GM18526 (cell line): ENCODE results near the gene NKAIN2.

Experiments
- POLR2A ChIP-seq: IDR thresholded peaks from 3 replicates; pipeline ENCODE4 v1.6.1; 2011; ENCODE audit not compliant: insufficient read length; ENCODE audit errors: extremely low read depth

NKAIN2 gene

DNA sequence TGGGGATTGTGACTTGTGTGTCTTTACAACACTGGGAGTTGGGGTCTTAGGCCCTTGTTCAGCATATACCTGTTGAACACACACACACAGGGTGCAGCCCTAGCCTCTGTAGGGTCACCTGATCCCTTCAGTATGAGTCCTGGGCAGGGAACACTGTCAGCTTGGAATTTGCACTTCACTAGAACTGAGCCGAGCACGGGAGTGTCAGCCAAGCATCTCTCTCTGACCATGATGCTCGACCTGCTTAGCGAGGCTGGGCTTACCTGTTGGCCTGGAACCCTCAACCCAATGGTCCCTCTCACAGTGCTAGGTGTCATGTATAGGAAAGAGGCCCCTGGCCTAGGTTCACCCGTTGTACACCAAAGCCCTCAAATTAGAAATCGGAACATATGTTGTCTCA lies 96.1 kb downstream of the NKAIN2 start:
- no peak for TF ChIP-seq POLR2A

DNA sequence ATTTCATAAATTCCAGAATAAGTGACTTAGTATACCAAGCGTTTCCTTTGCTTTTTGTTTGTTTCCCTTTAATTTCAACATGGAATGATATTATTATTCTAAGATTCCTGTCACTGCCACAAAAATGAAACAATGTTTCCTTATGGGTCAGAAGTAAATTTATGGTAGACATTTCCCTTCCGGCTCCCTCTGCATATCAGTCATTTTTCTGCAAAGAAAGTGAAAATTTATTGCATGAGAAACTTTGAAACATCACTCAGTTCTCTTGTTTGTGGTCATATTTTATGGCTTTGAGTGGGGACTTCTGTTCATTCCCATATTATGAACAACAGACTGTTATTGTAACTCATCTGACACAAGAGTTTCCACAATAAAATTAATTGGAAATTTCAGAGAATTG lies 97.8 kb downstream of the NKAIN2 start:
- no peak for TF ChIP-seq POLR2A

DNA sequence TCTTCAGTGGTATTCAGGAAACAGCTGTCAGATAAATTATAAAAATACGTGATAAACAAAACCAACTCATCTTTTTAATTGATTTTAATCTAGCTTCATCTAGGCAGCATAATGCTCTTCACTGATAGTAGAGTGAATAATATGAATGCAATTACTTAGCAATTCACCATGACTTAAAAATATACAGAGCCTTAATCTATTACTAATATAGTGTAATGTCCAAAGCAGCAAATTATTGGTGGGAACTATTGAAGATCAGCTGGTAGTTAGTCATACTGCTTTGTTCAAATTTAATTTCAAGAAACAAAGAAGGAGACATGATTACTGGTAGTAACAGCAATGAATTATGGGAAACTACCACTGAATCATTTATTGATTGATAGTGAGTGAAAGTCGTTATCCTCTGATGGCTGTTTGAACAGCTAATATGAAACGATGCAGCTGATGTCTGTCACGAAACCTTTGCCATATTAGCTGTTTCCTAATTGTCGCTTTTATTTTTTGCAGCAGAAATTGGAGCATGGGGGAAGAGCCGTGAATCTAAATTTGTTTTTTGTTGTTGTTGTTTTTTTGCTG lies 99.2 kb downstream of the NKAIN2 start:
- TF ChIP-seq POLR2A, result no peak

DNA sequence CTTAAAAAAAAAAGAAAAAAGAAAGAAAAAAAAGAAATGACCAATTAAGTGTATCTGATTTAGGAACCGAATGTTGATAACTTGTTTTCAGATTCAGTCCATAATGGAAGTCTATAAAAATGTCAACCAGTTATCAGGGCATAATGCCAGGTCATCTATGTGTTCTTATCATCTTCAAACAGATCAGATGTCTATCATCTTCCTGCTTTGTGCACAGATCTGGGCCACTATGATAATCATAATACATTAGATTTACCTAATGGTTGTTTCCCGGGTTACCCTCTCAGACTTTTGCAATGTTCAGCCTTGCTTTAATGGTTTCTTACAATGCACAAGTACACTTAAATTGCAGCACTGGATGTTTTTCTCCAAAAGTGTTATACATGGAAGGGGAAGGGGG lies 100.6 kb downstream of the NKAIN2 start:
- no peak for TF ChIP-seq POLR2A

DNA sequence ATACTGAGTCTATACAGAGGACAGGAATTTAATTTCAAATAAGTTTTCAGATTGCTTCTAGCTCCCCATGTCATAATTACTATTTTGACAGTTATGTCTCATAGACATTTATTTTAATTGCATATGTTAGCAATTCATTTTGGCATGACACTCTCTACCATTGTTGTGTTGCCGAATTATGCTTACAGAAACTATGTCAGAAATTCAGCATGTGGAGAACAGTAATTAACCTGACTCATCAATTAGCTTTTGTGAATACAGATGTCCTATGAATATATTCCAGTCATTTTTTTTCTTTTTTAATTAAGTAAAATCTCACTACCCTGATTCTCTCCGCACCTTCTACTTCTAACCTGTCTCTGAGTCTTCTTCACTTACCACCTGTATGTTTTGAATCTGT lies 105.1 kb downstream of the NKAIN2 start:
- no peak for TF ChIP-seq POLR2A

DNA sequence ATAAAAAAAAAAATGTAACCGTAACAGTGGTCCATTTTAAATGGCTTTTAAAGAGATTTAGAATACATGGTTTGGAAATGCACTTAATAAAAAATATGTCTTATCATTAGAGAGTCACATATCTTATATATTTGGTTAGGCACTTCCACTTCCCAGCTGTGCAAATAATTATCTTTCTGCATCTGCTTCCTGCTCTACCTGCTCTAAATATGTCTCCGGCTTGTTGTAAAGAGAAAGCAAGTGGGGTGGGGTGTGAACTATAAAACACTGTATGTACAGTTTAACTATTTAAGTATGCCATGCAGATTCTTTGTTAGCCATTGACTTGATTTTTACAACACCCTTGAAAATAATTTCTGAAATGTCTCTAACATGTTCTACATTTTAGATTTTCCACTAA lies 106.3 kb downstream of the NKAIN2 start:
- no peak for TF ChIP-seq POLR2A

DNA sequence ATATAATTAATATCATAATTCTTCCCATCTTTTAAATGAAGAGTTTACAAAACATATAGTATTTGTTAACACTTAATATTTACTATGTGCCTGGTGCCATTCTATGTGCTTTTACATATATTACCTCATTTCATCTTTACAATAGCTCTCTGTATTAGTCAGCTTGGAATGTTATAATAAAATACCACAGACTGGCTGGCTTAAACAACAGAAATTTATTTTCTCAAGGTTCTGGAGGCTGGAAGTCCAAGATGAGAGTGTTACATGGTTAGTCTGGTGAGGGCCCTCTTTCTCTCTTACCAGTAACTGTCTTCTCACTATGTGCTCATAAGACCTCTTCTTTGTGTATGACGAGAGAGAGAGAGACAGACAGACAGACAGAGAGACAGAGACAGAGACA lies 110.2 kb downstream of the NKAIN2 start:
- TF ChIP-seq POLR2A, result no peak

DNA sequence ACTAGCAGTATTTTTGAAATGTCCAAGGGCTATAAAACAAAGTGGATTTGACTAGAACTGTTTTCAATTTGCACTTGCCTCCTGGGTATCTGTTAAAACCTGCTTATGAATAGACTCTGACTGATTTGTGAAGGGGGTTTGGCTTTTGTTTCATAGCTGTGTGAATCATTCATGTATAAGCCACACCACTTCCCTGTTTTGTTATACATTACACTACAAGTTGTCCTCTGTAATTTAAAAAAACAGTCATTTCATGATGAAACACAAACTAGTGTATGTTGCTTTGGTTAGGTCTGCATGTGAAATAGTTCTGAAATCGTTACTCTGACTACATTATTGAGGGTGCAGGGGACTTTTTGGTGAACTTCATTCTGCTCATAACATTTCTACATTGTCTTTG lies 121.7 kb downstream of the NKAIN2 start:
- TF ChIP-seq POLR2A, result no peak

DNA sequence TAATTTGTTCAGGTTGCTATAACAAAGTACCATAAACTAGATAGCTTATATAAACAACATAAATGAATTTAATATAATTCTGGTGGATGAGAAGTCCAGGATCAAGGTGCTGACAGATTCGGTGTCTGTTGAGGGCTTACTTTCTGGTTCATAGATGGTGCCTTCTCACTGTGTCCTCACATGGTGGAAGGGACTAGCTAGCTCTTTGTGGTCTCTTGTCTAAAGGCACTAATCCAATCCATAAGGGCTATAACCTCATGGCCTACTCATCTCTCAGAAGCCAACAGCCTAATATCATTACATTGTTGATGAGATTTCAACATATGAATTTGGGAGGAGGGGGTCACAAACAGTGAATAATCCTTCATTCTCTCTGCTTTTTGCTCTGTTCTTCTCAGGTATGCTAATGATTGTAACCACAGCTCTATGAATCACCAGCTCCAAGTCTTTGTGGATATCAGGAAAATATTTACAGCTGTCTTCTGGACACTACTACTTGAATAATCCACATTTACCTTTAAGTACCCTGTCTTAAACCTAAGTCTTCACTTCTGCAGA lies 122.3 kb downstream of the NKAIN2 start:
- TF ChIP-seq POLR2A, result no peak

DNA sequence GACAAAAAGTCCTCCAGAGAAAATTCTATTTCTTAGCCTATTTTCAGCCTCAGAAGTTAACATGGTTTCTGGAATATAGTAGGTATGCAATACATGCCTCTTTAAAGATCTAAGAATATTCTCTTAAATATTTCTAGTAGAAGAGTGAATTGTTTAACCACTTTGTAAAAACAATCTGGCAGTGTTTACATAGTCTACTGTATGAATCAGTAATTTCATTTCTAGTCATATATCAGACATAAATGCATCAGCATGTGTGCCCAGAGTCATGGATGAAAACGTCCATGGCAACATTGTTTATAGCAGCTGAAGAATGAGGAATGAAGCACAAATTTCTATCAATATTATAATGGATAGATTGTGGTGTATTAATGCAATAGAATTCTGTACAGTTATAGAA lies 124.9 kb downstream of the NKAIN2 start:
- TF ChIP-seq POLR2A, result no peak

DNA sequence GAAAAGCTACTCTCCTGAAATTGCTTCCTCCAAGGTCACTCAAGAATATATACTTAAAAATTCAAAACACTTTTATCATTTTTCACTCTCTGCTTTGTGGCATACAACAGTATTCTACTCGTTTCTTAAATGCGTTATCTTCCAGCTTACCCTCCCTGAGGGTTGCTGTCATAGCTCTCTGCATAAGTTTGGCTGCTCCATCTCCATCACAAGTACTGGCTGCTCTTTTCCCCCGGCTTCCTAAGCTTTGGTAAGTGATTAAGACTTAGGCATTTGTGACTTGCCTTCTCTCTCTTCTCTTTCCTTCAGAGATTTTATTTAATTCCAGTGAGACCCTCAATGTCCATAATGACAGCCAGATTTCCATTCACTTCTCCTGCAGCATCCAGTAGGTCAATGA lies 128.3 kb downstream of the NKAIN2 start:
- no peak for TF ChIP-seq POLR2A

DNA sequence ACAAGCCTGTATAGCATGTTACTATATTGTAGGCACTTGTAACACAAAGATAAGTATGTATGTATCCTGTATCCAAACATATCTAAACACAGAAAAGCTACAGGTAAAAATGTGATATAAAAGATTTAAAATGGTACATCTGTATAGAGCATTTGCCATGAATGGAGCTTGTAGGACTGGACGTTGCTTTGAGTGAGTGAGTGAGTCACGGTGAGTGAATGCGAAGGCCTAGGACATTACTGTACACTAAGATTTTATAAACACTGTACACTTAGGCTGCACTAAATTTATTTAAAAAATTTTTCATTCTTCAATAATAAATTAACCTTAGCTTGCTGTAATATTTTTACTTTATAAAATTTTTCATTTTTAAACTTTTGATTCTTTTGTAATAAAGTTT lies 136.9 kb downstream of the NKAIN2 start:
- no peak for TF ChIP-seq POLR2A

DNA sequence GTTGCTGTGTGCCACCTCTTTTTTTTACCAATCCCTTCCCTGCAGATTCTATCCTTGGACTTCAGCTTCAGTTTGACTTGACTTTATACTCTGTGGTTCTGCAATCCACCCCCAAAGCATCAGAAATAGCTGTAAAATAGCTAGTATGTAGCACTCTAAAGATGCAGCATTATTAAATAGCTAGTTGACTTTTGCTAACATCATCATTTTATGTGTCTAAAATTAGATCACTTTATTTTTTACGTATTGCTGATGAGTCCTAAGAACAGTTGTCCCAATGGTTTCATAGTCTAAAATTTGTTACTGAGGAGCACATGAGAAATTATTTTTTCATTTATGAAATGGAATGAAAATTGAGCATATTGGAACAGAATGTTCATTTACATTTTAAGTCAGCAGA lies 138.2 kb downstream of the NKAIN2 start:
- no peak for TF ChIP-seq POLR2A

DNA sequence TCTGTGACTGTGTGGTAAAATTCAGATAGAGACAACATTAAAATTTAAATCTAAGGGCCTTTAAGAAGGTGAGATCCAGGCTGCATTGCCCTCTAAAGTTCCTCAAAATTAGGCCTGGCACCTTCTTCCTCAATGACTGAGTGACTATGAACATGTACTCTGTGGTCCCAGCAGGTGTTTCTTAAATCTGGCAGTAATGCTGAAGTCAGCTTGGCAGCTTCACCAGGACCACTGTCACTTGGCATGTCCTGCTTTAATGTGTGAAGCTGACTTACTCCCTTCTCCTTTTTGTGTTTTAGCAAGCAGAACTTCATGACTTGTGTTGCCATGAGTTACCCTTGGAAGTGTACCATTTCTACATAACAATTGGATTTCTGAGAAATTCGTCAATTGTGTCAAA lies 141.7 kb downstream of the NKAIN2 start:
- no peak for TF ChIP-seq POLR2A

DNA sequence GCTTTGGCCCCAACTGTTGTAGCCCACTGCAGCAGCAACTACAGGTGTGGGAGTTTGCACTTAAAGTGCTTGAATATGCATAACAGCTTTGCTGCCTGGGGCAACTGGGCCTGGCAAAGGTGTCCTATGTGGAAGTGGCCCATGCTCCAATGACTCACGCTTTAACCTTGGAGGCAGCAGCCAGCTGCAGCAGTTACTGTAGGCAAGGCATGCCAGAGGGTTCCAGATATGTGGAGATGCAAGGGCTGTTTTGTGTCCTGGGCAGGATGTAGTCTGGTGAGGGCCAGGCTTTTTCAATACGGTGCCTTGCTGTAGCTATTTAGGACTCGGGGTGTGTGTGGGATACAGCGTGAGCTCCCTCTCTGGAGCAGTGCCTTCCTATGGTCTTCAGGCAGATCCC lies 150.3 kb downstream of the NKAIN2 start:
- no peak for TF ChIP-seq POLR2A

DNA sequence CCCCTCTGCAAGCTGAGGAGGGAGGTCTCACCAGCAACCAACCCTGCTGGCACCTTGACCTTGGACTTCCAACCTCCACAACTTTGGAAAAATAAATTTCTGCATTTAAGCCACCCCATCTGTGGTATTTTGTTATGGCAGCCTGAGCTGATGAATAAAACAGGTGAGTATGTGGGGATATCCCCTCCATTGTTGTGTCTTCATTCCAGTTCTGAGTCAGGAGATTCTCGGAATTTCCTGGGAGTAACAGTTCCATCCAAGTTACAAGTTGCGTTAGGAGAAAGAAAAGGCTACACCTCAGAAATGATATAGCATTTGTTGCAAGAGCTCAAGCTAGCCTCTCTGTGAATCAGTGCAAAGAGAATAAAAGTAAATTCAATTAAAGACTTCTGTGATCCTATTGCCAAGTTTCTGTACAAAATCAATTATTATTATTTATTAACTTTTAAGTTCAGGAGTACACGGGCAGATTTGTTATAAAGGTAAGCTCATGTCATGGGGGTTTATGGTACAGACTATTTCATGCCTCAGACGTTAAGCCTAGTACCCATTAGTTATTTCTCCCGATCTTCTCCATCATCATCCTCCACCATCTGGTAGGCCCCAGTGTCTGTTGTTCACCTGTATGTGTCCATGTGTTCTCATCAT lies 153.0 kb downstream of the NKAIN2 start:
- TF ChIP-seq POLR2A, result no peak

DNA sequence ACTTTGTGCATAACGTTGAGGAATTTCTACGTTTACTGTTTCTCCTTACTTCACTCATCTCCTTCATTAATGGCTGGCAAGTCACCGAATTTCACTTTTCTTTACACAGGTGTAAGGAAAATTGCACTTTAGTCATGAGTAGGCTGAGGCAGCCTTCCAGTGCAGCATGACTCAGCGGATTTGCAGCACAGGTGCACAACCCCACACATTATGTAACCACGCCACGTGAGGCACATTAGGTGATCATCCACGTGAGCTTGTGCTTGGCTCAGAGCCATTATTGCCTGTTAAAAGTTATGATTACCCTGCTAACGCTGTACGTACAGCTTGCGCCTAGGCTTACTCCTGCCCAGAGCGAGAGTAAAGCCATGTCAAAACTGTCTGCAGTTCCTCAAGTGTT lies 158.8 kb downstream of the NKAIN2 start:
- TF ChIP-seq POLR2A, result no peak
